Stimulated activated CD8-positive, alpha-beta memory T cell treated with anti-CD3 and anti-CD28 coated beads, Interleukin-15, amount 100 ng/mL, for 48 hours (primary cell): ENCODE measurements around the gene PMP22.
"Not testable (repeated sequence)": the region's sequence is repeated elsewhere in the genome, so short reads cannot be mapped to it uniquely, and the experiment has no call there.

Source experiments
- DNase-seq, 2 donors: peaks; one replicate each; pipeline ENCODE4 v3.0.0-alpha.2; 2020; ENCODE audit warnings: low read depth in 2 of 2

The PMP22 gene

DNA sequence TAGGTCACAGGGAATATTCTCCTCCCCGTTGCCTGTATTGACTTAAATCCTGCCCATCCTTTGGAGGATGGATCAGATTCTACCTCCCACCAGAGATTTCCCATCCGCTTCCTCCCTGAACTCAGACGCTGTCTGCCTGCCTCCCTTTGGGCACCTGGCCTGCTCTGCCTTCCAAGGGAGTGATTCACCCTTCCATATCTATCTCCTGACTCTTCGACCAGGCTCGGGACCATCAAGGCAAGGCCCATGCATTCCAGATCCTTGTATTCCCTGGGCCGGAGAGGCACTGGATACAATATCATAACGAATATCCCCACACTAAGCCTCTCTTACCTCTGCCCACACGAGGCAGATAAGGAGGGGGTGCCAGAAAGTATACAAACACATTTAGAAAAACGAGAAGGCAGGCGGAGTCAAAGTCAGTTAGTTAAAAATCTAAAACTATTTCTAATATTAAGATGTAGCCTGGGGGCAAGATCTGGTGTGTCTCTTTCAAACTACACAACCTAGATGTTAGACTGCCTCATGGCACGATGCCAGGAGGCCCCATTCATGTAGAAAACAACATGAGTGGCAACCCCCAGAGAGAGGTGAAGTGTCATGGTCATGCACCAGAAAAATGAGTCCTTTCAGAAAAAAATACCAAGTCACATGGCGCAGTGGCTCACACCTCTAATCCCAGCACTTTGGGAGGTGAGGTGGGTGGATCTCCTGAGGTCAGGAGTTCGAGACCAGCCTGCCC lies 9.2 kb downstream of the PMP22 start:
- no peak for DNase-seq

DNA sequence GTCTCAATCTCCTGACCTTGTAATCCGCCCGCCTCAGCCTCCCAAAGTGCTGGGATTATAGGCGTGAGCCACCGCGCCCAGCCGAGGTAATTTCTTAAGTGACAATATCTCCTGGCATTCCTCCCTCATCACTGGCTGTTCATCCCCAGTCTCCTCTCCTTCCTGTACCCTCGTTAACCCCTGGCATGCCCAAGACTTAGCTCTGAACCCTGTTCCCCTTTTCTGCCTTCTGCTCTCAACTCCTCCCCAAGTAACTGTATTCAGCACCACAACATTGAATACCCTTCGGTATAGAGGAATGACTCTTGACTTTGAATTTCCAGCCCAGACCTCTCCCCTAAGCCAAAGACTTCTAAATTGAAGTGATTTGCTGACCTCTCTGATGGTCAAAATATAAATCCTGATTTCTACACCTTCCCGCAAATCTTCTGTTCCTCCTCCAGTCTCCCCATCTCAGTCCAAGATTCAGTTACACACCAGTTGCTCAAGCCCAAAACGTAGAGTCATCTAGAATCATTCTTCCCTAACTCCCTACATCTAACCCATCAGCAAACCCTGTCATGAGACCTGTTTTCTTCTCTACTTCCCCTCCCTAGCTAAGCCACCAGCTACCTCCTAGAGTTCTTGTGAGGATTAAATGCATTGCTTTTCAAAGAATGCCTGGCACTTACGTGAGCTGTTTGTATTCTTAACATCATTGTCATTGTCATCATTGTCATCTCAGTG lies 14.8 kb downstream of the PMP22 start:
- no peak for DNase-seq

DNA sequence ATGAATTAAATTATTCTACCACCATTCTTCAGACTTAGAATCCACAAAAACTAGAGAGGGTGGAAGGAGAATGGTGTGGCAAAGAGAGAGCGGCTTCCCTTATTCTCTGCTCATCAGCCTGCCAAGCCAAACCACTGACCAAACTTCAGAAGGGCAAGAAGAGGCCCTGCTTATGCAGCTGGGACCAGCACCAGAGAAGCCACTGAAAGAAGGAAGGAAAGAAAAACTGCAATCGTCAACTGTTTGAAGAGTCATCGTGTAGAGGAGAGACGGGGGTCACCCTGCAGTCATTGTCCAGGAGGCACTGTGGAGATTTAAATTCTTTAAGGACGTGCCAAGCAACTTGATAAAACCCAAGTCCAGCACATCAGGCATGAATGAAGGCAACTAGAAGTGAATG lies 15.6 kb downstream of the PMP22 start:
- DNase-seq: no peak

DNA sequence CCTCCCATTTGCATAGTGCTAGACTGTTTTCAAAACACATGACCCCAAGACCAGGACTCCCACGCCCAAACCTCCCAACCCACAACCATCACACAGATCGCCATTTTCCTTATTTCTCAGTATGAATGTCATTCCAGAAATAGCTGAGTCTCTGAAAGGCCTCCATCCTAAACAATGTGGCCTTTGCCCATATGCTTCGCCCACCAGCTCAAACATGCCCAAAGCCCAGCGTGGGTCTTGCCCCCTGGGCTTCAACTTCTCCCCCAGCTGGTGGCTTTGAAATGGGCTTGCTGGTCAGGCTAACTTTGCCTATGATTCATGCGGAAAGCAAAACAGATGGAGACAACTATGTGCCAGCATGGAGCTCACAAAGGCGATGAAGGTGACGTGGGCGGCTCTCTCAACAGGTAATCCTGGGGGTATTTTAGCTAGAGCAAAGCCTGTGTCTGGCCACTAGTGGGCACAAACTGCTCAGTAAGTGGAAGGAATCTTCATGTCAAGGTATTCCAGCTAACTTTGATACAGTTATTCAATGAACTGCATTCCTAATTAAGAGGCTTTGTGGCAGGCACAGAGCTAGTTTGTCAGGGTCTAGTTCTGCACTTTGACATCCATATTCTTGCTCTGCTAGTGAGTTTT lies 17.1 kb downstream of the PMP22 start:
- no peak for DNase-seq

DNA sequence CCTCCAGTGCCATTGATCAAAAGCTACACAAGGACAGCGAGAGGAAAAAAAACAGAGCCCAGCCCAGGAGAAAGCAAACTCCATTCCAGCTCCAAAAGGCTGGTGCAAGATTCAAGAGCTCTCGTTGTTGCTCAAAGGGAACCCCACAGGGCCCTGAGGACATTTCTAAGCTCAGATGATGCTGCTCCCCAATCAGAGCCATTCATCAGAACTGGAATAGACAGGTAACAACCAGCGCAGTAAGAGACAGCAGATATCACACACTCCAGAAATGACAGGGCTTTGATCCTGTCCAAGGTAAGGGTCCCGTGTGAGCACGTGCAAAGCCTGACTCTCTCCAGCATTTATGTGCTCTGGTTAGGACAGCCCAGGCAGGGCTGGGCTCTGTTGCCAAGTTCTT lies 20.1 kb downstream of the PMP22 start:
- DNase-seq: no peak

DNA sequence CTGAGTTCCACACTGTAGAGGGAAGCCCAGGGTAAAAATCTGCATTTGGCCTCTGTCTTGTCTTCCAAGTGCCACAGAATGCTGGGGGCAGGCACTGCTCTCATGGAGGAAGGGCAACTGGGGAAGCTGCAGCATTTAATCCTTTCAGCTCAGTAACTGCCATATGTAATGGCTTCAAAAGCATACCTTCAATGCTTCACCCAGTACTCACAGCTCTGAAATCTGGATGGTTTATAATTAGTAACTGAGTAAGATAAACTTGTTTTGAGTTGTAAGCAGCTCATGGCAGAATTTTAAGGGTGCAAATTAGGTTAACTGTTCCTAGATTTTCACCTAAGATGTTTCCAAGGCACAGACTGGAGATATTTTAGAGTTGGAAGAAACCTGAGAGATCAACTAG lies 24.5 kb downstream of the PMP22 start:
- no peak for DNase-seq

DNA sequence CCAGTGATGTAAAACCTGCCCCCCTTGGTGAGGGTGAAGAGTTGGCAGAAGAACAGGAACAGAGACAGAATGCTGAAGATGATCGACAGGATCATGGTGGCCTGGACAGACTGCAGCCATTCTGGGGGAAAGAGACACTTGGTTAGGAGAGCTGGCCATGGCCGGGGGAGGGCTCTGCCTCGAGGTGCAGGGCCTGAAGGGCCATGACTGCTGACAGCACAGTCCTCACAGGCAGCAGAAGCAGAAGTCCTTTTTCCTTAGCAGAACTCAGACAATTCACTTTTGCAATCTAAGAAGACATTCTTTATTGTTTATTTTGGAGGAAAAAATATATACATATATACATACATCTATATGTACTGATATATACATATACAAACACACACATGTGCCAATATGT lies 25.6 kb downstream of the PMP22 start:
- no peak for DNase-seq

DNA sequence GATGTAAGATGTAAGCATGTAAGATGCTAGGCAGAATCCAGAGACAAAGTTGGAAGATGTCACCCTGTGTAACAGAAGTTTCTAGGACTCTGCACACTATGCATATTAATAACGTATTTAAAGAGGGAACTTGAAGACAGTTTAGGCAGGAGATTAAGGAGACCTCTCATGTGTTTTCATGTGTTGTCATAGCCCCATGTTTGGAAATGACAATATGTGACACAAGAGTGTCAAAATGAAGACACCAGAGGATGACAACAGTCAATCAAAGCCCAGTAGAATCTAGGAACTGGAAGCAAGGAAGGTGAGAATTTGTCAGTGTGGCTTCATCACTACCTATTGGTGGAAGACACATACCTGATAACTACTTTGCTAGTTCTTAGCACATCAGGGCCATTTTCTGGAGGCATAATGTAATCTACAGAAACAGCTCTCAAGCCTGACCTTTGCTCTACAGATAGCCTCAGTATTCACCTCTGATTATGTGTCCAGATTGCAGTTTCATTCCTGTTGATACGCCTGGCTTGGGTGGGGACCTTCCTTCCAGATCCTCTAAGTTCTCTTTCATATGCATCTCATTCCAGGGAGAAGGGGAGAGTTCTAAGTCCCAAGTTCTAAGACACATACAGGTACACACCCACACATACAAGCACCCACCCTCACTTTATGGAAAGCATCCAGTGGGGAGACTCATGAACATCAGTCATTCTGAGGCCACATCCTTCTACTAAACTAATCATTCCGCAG lies 26.3 kb downstream of the PMP22 start:
- no peak for DNase-seq

DNA sequence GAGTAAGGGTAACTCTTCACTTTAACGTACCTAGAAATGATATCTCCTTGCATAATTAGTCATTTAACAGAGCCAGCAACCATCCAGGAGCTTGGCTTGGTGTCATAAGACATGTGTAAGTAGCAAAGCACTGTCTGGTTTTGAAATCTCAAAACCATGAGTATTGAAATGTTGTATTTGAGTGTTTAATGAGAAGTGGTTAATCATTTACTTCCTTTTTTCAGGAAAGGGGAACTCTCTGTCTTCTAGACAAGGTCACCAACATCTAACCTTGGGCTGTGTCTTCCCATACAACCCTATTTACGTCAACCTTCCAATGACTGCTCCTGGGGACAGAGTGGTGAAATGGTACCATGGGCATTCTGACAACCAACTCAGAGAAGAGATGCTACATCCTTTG lies 27.1 kb downstream of the PMP22 start:
- DNase-seq: no peak

DNA sequence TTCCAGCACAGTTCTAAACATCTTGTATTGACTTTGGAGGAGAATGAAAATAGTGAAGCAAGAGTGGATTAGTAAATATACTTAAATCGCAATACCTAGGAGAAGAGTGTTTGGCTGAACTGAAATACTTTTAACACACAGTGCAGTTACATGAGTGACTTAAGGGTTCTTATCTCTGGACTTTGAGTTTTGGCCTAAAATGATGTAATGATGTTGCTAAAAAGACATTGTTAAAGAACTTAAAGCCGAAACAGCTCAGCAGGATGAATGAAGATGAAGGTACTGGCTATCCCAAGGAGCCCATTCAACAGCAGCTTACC lies 28.1 kb downstream of the PMP22 start:
- no peak for DNase-seq

DNA sequence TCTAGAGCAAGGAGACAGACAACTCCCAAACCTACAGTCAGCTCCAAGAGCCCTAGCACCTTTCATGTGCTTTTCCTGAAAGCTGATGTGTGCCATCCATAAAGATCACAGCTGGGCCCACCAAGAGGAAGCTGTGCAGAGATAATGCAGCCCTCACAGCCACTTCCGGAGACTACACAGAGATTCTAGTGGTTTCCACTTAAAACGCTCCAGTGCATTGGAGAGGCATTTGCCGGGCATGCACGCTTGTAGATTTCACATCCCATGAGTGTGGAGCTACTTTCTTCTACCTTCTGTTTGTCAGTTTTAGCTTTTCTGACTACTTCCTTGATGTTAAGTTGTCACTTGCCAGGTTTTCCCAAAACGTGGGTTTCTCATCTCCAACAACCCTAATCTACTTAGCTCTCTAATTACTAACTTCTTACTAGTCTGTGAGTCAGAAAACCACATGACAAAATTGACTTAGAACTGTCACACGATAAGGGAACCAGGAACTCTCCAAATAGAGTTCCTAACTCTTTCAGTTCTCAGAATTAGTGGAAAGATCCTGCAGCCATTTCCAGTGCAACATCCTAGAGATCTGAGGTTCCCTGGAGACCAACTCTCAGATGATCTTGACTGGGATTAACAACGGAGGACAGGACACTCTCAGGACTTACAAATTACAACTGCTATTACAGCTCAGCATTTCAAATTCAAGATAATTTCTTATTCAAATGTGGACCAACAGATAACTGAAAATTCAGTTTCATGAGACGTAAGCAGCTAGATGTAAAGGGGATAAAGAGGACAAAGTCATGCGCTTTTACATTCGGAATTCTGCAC lies 28.6 kb downstream of the PMP22 start:
- DNase-seq: no peak

DNA sequence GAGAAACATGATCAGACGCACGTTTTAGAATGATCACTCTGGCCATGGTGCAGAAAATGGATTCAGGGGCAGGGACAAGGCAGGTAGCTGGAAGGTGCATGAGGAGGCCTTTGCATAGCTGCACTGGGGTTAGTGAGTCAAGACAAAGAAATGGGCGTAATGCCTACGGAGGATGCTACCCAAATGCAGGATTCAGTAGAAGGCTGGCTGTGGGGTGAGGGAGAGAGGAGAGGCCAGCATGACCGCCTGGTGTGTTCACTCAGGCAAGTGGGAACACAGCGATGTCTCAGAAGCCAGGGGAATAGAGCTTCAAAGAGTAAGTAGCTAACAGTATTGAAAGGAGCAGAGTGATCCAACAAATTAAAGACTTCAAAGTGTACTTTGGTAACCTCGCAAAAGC lies 31.2 kb downstream of the PMP22 start:
- DNase-seq: no peak

DNA sequence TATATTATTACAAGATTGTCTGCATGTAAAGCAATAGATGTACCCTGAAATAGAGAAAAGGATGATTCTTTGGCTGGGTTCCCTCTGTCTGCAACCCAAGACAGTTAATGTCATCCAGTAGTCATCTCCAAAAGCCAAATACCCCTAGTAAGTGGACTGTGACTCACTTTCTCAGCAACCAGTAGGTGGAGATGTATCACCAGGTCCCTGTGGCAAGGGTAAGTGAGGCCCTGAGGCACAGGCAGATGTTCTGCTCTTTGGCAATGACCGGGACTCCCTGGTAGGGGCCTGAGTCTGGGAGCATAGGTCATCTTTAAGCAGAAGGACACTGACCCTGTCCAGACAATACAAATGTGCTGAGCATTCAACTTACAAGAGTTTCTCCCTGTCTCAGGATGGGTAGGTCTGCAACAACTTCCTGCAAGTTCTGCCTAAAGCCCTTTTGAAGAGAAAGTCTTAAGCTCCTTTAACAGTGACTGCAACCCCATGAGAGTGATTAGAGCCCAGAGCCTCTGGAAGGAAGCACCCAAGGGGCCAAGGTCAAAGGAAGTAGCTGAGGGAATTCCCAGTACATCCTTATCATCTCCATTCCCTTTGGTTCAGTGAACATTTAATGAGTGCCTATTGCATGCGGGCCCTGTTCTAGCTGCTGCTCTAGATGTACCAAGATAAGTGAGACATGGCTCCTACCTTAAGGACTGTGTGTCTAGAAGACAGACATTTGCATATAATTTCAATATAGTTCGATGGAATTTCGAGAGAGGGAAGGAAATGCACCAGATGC lies 31.9 kb downstream of the PMP22 start:
- no peak for DNase-seq

DNA sequence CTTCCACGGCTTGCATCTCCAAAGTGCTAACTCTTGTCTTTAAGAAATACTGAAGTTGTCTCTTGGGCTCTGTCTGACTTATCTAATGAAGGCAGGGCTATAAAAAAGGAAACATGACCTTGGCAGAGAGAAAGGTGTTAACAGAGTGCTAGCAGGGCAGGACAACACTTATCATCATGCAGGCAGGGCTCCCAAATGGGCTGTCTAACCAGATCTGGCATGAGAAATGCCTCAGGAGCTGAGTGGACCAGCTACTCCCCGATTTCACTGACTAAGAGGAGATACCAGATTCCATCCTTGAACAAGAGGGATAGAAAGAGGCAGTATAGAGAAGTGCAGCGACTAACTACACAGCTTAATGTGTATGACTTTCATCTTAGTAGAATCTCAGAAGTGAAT lies 32.6 kb downstream of the PMP22 start:
- DNase-seq: no peak

DNA sequence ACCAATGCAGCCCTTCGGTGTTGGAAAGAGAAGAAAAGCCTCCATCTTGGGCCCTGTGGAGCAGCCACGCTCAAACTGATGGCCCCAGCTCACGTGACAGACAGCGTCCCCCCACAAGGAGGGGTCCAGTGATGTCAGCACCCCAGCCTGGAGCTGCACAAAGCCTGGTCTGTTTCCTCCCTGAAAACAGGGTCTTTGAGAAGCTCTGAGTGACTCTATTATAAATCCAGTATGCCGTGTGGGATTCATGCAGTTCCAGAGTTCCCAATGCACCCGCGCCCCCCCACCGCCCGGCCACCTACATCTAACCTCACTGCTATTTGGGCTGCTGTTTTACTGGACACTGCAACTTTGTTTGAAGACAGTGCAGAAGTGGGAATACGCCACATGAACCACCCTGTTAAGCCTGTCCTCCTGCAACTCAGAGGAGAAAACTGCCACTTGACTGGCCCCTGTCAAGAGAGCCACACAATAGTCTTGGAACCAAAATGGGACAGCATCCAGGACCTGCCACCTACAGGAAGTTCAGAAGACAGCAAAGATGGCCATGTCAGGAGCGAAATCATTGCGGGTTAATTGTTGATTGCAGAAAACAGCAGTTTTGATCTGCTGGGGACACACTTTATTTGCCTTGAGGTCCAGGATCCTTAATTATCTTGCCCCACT lies 33.1 kb downstream of the PMP22 start:
- no peak for DNase-seq

DNA sequence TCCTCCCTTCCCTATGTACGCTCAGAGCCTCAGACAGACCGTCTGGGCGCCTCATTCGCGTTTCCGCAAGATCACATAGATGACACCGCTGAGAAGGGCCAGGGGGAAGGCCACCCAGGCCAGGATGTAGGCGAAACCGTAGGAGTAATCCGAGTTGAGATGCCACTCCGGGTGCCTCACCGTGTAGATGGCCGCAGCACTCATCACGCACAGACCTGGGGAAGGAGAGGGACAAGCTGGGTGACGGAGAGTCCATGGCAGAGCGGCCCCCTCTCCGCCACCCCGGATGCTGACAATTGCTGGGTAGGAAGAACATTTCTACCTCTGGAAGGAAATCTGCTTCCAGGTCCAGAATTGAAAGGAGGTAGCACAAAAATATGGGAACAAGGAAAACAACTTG lies 34.3 kb downstream of the PMP22 start:
- no peak for DNase-seq

DNA sequence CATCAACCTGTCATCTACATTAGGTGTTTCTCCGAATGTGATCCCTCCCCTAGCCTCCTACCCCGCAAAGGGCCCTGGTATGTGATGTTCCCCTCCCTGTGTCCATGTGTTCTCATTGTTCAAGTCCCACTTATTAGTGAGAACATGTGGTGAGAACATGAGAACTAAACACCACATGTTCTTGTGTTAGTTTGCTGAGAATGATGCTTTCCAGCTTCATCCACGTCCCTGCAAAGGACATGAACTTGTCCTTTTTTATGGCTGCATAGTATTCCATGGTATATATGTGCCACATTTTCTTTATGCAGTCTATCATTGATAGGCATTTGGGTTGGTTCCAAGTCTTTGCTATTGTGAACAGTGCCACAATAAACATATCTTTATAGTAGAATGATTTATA lies 43.3 kb downstream of the PMP22 start:
- not testable (repeated sequence) for DNase-seq

DNA sequence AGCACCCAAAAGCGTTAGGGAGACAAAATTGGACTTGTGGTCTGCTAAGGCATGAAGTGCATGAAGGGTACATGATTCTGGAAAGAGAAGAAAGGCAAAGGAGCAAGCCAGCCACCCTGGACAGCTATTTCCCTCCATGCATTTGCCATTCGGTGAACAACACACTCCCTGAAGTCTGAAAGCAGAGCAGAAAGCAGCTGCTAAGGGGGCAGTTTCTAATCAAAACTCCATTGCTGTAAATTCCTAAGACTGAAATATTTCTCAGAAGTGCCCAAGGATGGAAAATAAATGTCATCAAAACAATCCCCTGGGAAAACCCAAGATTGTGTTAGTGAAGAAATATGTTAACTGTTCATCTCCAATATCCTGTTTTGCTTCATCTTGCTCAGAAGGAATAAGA lies 44.3 kb downstream of the PMP22 start:
- no peak for DNase-seq

DNA sequence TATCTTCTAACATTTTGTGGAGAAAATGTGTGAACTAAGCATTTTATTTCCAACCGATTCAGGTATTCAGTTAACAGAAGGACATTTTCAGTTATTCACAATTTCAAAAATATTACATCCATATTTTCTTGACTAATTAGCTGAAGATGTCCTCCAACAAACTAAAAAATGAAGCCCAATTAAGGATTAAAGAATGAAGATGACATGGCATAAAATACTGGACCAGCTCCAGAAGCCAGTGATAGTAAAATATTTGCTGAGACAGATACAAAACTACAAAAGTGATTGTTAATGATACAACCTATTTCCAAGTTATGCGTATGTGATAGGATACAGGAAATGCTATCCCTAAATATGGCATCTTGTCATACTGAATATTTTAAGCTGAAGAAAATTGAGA lies 48.6 kb downstream of the PMP22 start:
- DNase-seq: no peak

DNA sequence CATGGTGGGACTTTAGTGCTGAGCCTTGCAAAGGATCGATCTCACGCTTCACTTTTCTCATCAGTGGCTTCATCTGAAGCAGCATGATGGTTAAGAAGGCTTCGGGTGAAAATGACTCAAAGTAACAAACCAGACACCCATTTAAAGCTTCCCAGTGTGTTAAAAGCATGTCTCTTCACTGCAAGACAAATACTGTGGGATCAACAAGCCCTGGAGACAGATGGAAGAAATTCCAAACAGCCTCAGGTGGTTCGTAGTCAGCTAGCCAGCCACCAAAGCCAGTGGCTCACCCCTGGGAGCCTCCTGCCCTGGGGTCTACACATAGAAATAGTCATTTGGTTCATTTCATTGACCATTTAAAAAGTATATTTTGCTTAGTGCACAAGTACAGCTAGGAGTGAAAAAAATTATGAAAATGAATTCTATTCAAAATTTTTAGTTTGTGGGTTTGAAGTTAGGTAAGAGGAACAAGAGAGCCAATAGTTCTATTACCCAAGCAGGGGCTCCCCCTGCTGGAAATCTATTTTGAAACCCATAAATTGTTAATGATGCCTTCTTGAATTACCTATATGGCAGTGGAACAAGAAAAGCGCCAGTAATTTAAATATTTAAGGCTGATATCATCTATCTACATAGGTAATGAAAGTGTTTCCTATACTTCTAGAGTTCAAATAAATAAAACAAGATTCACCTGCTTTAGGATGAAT lies 51.6 kb downstream of the PMP22 start:
- no peak for DNase-seq
